HCT116 (cell line): Measurements from ENCODE around the gene GALNT17.

Source experiments
- ATF3 ChIP-seq: IDR thresholded peaks from 2 replicates; pipeline ENCODE4 v1.6.1; 2012
- CEBPB ChIP-seq: IDR thresholded peaks from 2 replicates; pipeline ENCODE4 v1.6.1; 2012; ENCODE audit warnings: low read depth
- CTCF ChIP-seq, 3 experiments: fragments of 200-600 bp in 1 of 3; sonication (generic) in 1 of 3; IDR thresholded peaks in 2 of 3; conservative IDR thresholded peaks in 1 of 3; 2 replicates each; pipeline ENCODE4 v1.5.1; 2012 to 2017; ENCODE audit warnings: low read depth in 2 of 3, low read length in 2 of 3, antibody characterized with exemption in 1 of 3, borderline replicate concordance in 1 of 3, control low read depth in 1 of 3, mild to moderate bottlenecking in 1 of 3, mixed read lengths in 1 of 3, mixed run types in 1 of 3, moderate library complexity in 1 of 3; ENCODE audit not compliant: insufficient read depth in 1 of 3
- JUND ChIP-seq: IDR thresholded peaks from 2 replicates; pipeline ENCODE4 v1.6.1; 2012
- MAX ChIP-seq: IDR thresholded peaks from 2 replicates; pipeline ENCODE4 v1.6.1; 2012
- POLR2A ChIP-seq: IDR thresholded peaks from 2 replicates; pipeline ENCODE4 v1.7.0; 2011; ENCODE audit warnings: borderline replicate concordance; ENCODE audit not compliant: insufficient read depth, insufficient read length; ENCODE audit errors: extremely low read depth
- POLR2AphosphoS5 ChIP-seq: IDR thresholded peaks from 2 replicates; pipeline ENCODE4 v1.6.1; 2011; ENCODE audit warnings: mild to moderate bottlenecking, low read depth, low read length, moderate library complexity
- REST ChIP-seq: IDR thresholded peaks from 2 replicates; pipeline ENCODE4 v1.6.1; 2012; ENCODE audit warnings: low read depth
- SP1 ChIP-seq: IDR thresholded peaks from 2 replicates; pipeline ENCODE4 v1.6.1; 2012; ENCODE audit warnings: low read depth
- YY1 ChIP-seq: IDR thresholded peaks from 2 replicates; pipeline ENCODE4 v1.6.1; 2011; ENCODE audit warnings: low read length, low read depth, moderate library complexity, mild to moderate bottlenecking; ENCODE audit not compliant: insufficient replicate concordance; ENCODE audit errors: extremely low read depth
- ZBTB33 ChIP-seq: IDR thresholded peaks from 2 replicates; pipeline ENCODE4 v1.6.1; 2011; ENCODE audit warnings: mild to moderate bottlenecking, low read length, moderate library complexity; ENCODE audit not compliant: insufficient replicate concordance; ENCODE audit errors: extremely low read depth

- TF ChIP-seq ATF3 (no peak), POLR2A (no peak), CTCF (IDR thresholded peaks at IDR 0.05 in 2 of 3, conservative IDR thresholded peaks at IDR 0.05 in 1 of 3; ENCODE audit: borderline replicate concordance in 1 of 3, insufficient read depth in 1 of 3, low read depth in 2 of 3, low read length in 2 of 3) (no peak), POLR2AphosphoS5 (no peak), ZBTB33 (no peak), CEBPB (no peak), MAX (no peak), YY1 (no peak), JUND (no peak), SP1 (no peak), REST (no peak)
These were observed 389.6 kb downstream of the GALNT17 start for GRCh38 chr7:71521506-71521905.
